GM12878 (cell line): Measurements from ENCODE around the gene MYBPC1. TPM values are rescaled to one million over a fixed set of nuclear protein-coding genes. Genes with fewer than 3 reads are reported as not detected.

Source experiments
- ATAC-seq: fragments of 200-7000 bp; cut with Tn5 transposase; 3 replicates; pipeline ENCODE4 v1.9.1; 2020; ENCODE audit warnings: mild to moderate bottlenecking, moderate library complexity
- BruUV-seq: library from RNA; stranded (reverse); fragments of 400-500 nt; replicated peaks from 2 replicates; lab custom pipeline; 2021; lab: Mats Ljungman, UMichigan
- CTCF ChIA-PET: fragments of 300-600 bp; sonication (Branson Sonifier 250); formaldehyde crosslinking; extraction: SDS; loops from one replicate; lab custom pipeline; 2021; ENCODE audit warnings: inconsistent platforms; lab: Yijun Ruan, JAX
- POLR2A ChIA-PET: fragments of 350-600 bp; formaldehyde crosslinking; extraction: SDS; loops from one replicate; lab custom pipeline; 2021; ENCODE audit warnings: inconsistent platforms; lab: Charles Lee
- RAD21 ChIA-PET: fragments of 300-600 bp; sonication (Branson Sonifier 250); formaldehyde crosslinking; loops from one replicate; lab custom pipeline; 2023; ENCODE audit warnings: antibody characterized with exemption; ENCODE audit not compliant: unreplicated experiment; lab: Charles Lee
- SMC1A ChIA-PET: fragments of 300-600 bp; sonication (Branson Sonifier 250); formaldehyde crosslinking; loops from one replicate; lab custom pipeline; 2023; ENCODE audit not compliant: unreplicated experiment, uncharacterized antibody; lab: Charles Lee
- DNase-seq: peaks from one replicate; pipeline ENCODE4 v3.0.0-alpha.2; 2011; ENCODE audit warnings: low read depth, low spot score
- FAIRE-seq: peaks from 3 replicates; lab custom pipeline; 2011; peaks lifted over from hg19 to GRCh38; lab: Jason Lieb, UNC
- H2AFZ ChIP-seq: 2 replicates; pipeline ENCODE4 v1.6.0; 2011; ENCODE audit warnings: low read depth, low read length, control low read depth; ENCODE audit not compliant: control insufficient read depth
- H3K27ac ChIP-seq: 2 replicates; pipeline ENCODE4 v1.5.1; 2011; ENCODE audit warnings: control low read depth; ENCODE audit not compliant: control insufficient read depth, insufficient read depth
- H3K27me3 ChIP-seq, 2 experiments: replicated peaks in 1 of 2; 2 replicates each; pipeline versions ENCODE4 v1.6.0 to v1.6.1; 2011; ENCODE audit warnings: low read length in 1 of 2; ENCODE audit not compliant: control insufficient read depth in 2 of 2, insufficient read depth in 2 of 2
- H3K36me3 ChIP-seq, 2 experiments: 2 replicates each; pipeline ENCODE4 v1.5.1; 2011; ENCODE audit warnings: low read length in 1 of 2; ENCODE audit not compliant: control insufficient read depth in 2 of 2, insufficient read depth in 2 of 2
- H3K4me1 ChIP-seq: 2 replicates; pipeline ENCODE4 v1.6.1; 2011; ENCODE audit warnings: mild to moderate bottlenecking, low read length, moderate library complexity, mixed read lengths; ENCODE audit not compliant: control insufficient read depth, insufficient read depth
- H3K4me2 ChIP-seq: 2 replicates; pipeline ENCODE4 v1.6.0; 2011; ENCODE audit warnings: control low read depth; ENCODE audit not compliant: control insufficient read depth, insufficient read depth
- H3K4me3 ChIP-seq: fragments of 200-600 bp; sonication (generic); 2 replicates; pipeline ENCODE4 v1.5.1; 2016
- H3K79me2 ChIP-seq: 2 replicates; pipeline ENCODE4 v1.6.0; 2011; ENCODE audit warnings: low read length; ENCODE audit not compliant: control insufficient read depth, insufficient read depth
- H3K9ac ChIP-seq: 2 replicates; pipeline ENCODE4 v1.8.0; 2011; ENCODE audit warnings: low read length, control low read depth, mixed read lengths; ENCODE audit not compliant: control insufficient read depth, insufficient read depth
- H3K9me3 ChIP-seq: replicated peaks from 3 replicates; pipeline ENCODE4 v1.5.1; 2011; ENCODE audit warnings: mild to moderate bottlenecking, low read length; ENCODE audit not compliant: control insufficient read depth, insufficient read depth
- H4K20me1 ChIP-seq: 2 replicates; pipeline ENCODE4 v1.6.0; 2011; ENCODE audit not compliant: control insufficient read depth, insufficient read depth
- ATF7 ChIP-seq: fragments of 450-650 bp; IDR thresholded peaks from 2 replicates; pipeline ENCODE4 v1.6.1; 2016; ENCODE audit warnings: low read depth, mild to moderate bottlenecking
- CREM ChIP-seq: IDR thresholded peaks from 2 replicates; pipeline ENCODE4 v1.6.1; 2014; ENCODE audit warnings: antibody characterized with exemption, low read depth
- CTCF ChIP-seq, 3 experiments: IDR thresholded peaks in 2 of 3; conservative IDR thresholded peaks in 1 of 3; 2 replicates each; pipeline ENCODE4 v1.5.1; 2011; ENCODE audit warnings: low read depth in 3 of 3, low read length in 3 of 3, mild to moderate bottlenecking in 3 of 3, control low read depth in 2 of 3, moderate library complexity in 2 of 3, inconsistent platforms in 1 of 3, mixed read lengths in 1 of 3; ENCODE audit not compliant: control insufficient read depth in 2 of 3, insufficient read depth in 1 of 3; ENCODE audit errors: extremely low read depth in 1 of 3
- E2F8 ChIP-seq: fragments of 450-650 bp; IDR thresholded peaks from 2 replicates; pipeline ENCODE4 v1.6.1; 2018; ENCODE audit warnings: mild to moderate bottlenecking, low read depth, moderate library complexity; ENCODE audit not compliant: partially characterized antibody
- ESRRA ChIP-seq: IDR thresholded peaks from 2 replicates; pipeline ENCODE4 v1.6.1; 2012; ENCODE audit warnings: mild to moderate bottlenecking, low read length, improper control_type of control experiment
- GABPA ChIP-seq: IDR thresholded peaks from 2 replicates; pipeline ENCODE4 v1.6.1; 2014; ENCODE audit warnings: antibody characterized with exemption, low read depth, mild to moderate bottlenecking, inconsistent platforms
- IRF4 ChIP-seq: IDR thresholded peaks from 2 replicates; pipeline ENCODE4 v1.6.1; 2011; ENCODE audit warnings: low read depth, low read length
- KDM1A ChIP-seq: fragments of 200-600 bp; sonication (generic); IDR thresholded peaks from 2 replicates; pipeline ENCODE4 v1.6.1; 2016; ENCODE audit warnings: borderline replicate concordance
- MTA3 ChIP-seq: IDR thresholded peaks from 2 replicates; pipeline ENCODE4 v1.6.1; 2012; ENCODE audit warnings: low read length, inconsistent platforms, borderline replicate concordance
- POLR2AphosphoS5 ChIP-seq: IDR thresholded peaks from 2 replicates; pipeline ENCODE4 v1.6.1; 2011; ENCODE audit warnings: mild to moderate bottlenecking, low read length, inconsistent platforms
- SIN3A ChIP-seq: IDR thresholded peaks from 2 replicates; pipeline ENCODE4 v1.6.1; 2012; ENCODE audit warnings: low read depth, low read length, improper control_type of control experiment
- SMARCA5 ChIP-seq: fragments of 450-650 bp; IDR thresholded peaks from 2 replicates; pipeline ENCODE4 v1.6.1; 2017; ENCODE audit warnings: mild to moderate bottlenecking
- SMC3 ChIP-seq: IDR thresholded peaks from 2 replicates; pipeline ENCODE4 v1.6.1; 2011; ENCODE audit warnings: low read length, improper control_type of control experiment, borderline replicate concordance
- SP1 ChIP-seq: IDR thresholded peaks from one replicate; pipeline ENCODE4 v1.6.1; 2011; ENCODE audit warnings: low read depth, low read length
- TAF1 ChIP-seq: IDR thresholded peaks from 2 replicates; pipeline ENCODE4 v1.6.1; 2011; ENCODE audit warnings: mild to moderate bottlenecking, low read depth, low read length, borderline replicate concordance
- TCF3 ChIP-seq: IDR thresholded peaks from 2 replicates; pipeline ENCODE4 v1.6.1; 2012; ENCODE audit warnings: low read depth, mild to moderate bottlenecking, low read length, borderline replicate concordance; ENCODE audit not compliant: insufficient read depth
- ZBED1 ChIP-seq: IDR thresholded peaks from 2 replicates; pipeline ENCODE4 v1.6.1; 2016; ENCODE audit warnings: borderline replicate concordance
- WGBS: methylation state at CpG from one replicate; pipeline ENCODE4 v1.1.6; 2016; ENCODE audit warnings: low lambda C conversion rate; ENCODE audit not compliant: insufficient replicate concordance, insufficient coverage; ENCODE audit errors: missing lambda C conversion rate; 5-methylcytosine and 5-hydroxymethylcytosine counted together
- in situ Hi-C: fragments of 300-500 bp; cut with MboI; formaldehyde crosslinking; loops from 9 replicates; pipeline ENCODE4 v1.14.3; 2018; ENCODE audit warnings: mixed read lengths
- intact Hi-C: fragments of 100-400 bp; cut with micrococcal nuclease; formaldehyde crosslinking; loops from one replicate; pipeline ENCODE4 v1.14.2; 2022; ENCODE audit not compliant: unreplicated experiment
- polyA plus RNA-seq, 11 experiments: library from polyadenylated mRNA; depleted of rRNA in 4 of 11; unstranded in 6 of 11; stranded (reverse) in 5 of 11; fragments of >200 nt; fragmentation: Nextera tagmentation in 4 of 11; fragmentation: Illumina TruSeq in 1 of 11; extraction: Ambion mirVana in 4 of 11; extraction: Trizol in 1 of 11; gene quantifications; 1 replicate in 1 of 11; 2 replicates in 10 of 11; pipeline versions ENCODE4 v1.2.1 to v1.2.3, GENCODE V29; 2011 to 2016; ENCODE audit warnings: inconsistent platforms in 2 of 11, missing spikeins in 2 of 11, low read depth in 1 of 11
- total RNA-seq, 4 experiments: library from RNA; depleted of rRNA in 3 of 4; stranded (reverse); fragments of >200 nt in 3 of 4; fragmentation: Illumina TruSeq in 1 of 4; extraction: Trizol in 1 of 4; gene quantifications; 2 replicates each; pipeline versions ENCODE4 v1.2.1 to v1.2.3, GENCODE V29; 2013 to 2021
- TF ChIP-seq, protein P1 (sequence below): fragments of 150-350 bp; IDR thresholded peaks from 2 replicates; pipeline ENCODE4 v1.6.1; 2016; ENCODE audit warnings: low read depth, low read length

The MYBPC1 gene
- total and polyA plus RNA-seq, 10 of the 15 experiments (the other 5 are each of a cell fraction or from before 2014, with no cell fraction given), result not detected

DNA sequence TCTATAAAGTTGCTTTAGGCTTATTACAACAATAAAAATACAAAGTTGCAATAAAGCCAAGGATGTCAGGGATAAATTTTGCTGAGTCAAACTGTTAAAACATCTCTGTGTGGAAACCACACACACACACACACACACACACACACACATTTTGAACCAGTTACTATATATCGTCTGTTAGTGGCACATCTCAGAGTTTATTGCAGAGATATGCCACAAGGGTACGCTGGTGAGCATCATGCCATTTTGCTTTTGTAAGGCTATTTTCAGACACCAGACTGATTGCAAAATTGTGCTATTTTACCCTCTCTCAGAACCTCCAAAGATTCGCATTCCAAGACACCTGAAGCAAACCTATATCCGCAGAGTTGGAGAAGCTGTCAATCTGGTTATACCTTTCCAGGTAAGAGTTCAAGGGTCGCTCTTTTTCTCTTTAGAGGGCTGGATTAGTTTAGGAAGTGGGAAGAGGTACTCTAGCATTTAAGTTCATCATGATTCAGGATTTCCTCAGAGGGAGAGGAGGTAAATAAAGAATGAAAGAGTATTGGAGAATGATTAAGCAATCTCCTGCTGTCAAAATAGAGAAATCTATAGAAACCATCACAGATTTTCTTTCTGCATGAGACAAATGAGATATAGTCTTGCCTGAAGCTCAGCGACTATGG lies 75.4 kb downstream of the MYBPC1 start:
- CTCF ChIA-PET, result interaction anchor here (0.9 to 1.1 kb wide), 3 partner anchors 85 to 170 kb away, joined by 3 to 4 read pairs (median 3); no protein-coding TSS in a partner anchor
- no TSS peak for BruUV-seq
- Histone ChIP-seq H3K4me1 (peaks cover 3% of the 10 kb centered on the region; the same call in 1 of the 2 replicates), H3K36me3 (no peaks in the 10 kb centered on the region), H3K27me3 (no peaks in the 10 kb centered on the region; a peak in 1 of 4 replicates), H3K9me3 (no peaks in the 10 kb centered on the region), H2AFZ (no peak overlapping the region), H4K20me1 (no peaks in the 10 kb centered on the region), H3K4me2 (no peak overlapping the region), H3K27ac (no peak overlapping the region), H3K79me2 (no peaks in the 10 kb centered on the region), H3K4me3 (no peak overlapping the region), H3K9ac (no peak overlapping the region)
- POLR2A ChIA-PET, result no interaction called here
- WGBS, result 55% methylated on average over 6 of the region's 6 CpGs
- SMC1A ChIA-PET, result interaction anchor here (0.9 to 1.6 kb wide), 3 partner anchors 23 to 1099 kb away, joined by 3 to 4 read pairs (median 3); no protein-coding TSS in a partner anchor
- in situ Hi-C loops (no loop called here), intact Hi-C loops (no loop called here)
- ATAC-seq (peak; percentile 58), DNase-seq (no peak), FAIRE-seq (no peak)
- RAD21 ChIA-PET, result no interaction called here
- TF ChIP-seq, protein P1, sequence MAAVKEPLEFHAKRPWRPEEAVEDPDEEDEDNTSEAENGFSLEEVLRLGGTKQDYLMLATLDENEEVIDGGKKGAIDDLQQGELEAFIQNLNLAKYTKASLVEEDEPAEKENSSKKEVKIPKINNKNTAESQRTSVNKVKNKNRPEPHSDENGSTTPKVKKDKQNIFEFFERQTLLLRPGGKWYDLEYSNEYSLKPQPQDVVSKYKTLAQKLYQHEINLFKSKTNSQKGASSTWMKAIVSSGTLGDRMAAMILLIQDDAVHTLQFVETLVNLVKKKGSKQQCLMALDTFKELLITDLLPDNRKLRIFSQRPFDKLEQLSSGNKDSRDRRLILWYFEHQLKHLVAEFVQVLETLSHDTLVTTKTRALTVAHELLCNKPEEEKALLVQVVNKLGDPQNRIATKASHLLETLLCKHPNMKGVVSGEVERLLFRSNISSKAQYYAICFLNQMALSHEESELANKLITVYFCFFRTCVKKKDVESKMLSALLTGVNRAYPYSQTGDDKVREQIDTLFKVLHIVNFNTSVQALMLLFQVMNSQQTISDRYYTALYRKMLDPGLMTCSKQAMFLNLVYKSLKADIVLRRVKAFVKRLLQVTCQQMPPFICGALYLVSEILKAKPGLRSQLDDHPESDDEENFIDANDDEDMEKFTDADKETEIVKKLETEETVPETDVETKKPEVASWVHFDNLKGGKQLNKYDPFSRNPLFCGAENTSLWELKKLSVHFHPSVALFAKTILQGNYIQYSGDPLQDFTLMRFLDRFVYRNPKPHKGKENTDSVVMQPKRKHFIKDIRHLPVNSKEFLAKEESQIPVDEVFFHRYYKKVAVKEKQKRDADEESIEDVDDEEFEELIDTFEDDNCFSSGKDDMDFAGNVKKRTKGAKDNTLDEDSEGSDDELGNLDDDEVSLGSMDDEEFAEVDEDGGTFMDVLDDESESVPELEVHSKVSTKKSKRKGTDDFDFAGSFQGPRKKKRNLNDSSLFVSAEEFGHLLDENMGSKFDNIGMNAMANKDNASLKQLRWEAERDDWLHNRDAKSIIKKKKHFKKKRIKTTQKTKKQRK, result no peak
- TF ChIP-seq ATF7 (no peak), TAF1 (no peak), CREM (no peak), IRF4 (no peak), KDM1A (no peak), ESRRA (no peak), SIN3A (no peak), ZBED1 (no peak), CTCF (IDR thresholded peaks at IDR 0.05 in 2 of 3, conservative IDR thresholded peaks at IDR 0.05 in 1 of 3; ENCODE audit: control insufficient read depth in 2 of 3, extremely low read depth in 1 of 3, insufficient read depth in 1 of 3, low read depth in 3 of 3, low read length in 3 of 3) (peak; percentile 39 to 58 (median 47)), GABPA (no peak), E2F8 (no peak), MTA3 (no peak), SP1 (no peak), TCF3 (no peak), POLR2AphosphoS5 (no peak), SMARCA5 (no peak), SMC3 (peak; percentile 51; the same call in 1 of the 2 replicates)
